H7 (cell line): Measurements from ENCODE around the gene DPP9. TPM values are rescaled to one million over a fixed set of nuclear protein-coding genes. Genes with fewer than 3 reads are reported as not detected.

Experiments
- DNase-seq: peaks from one replicate; pipeline ENCODE4 v3.0.0; 2012
- H3K27me3 ChIP-seq: 2 replicates; pipeline ENCODE4 v1.6.0; 2011; ENCODE audit warnings: mild to moderate bottlenecking, low read length; ENCODE audit not compliant: control insufficient read depth, insufficient read depth
- H3K36me3 ChIP-seq: replicated peaks from 2 replicates; pipeline ENCODE4 v1.5.1; 2011; ENCODE audit warnings: low read length; ENCODE audit not compliant: control insufficient read depth, insufficient read depth
- H3K4me3 ChIP-seq: 2 replicates; pipeline ENCODE4 v1.5.1; 2011; ENCODE audit warnings: low read depth, mild to moderate bottlenecking, control low read depth, low read length, moderate library complexity; ENCODE audit not compliant: insufficient read depth
- total RNA-seq: library from RNA; depleted of rRNA; stranded (reverse); fragments of >200 nt; shearing (Covaris generic); gene quantifications from 2 replicates; pipeline ENCODE4 v1.2.3, GENCODE V29; 2014

DPP9 gene
- total RNA-seq, 1 experiment from 2014 or later = 36.2 TPM

DNA sequence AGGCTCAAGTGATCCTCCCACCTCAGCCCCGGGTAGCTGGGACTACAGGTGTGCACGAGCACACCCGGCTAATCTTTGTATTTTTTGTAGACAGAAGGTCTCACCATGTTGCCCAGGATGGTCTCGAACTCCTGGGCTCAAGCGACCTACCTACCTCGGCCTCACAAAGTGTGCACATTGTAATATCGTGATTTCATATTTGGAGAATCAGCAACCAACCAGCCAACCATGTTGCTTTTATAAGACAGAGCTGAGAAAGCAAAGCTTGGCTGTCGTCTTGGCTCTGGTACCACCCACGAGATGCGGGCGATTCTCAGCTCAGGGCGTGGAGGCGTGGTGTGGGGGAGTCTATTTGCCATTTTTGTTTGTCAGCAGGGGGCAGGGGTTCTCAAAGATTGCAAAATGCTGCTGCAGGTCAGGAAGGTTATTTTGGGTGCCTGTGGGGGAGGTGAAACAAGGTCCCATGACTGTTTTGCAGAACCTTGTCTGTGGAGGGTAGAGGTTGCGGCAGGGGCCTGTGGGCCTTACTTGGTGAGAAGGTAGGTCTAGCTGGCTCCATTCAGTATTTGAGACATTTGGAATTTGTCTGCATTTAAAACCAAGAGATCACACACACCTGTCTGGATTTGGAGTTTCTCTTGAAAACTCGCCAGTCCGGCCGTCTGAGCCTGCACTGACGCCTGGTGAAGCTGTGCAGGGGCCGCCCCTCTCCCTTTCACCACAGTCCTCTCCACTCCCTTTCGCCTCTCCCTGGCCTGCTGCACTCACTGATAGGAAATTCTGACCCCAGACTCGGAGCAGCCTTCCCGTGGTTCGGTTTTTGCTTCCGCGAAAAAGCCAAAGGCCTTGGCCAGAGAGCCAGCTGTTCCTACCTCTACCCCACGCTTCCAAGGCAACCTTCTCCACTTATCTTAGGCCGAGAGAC lies 68.9 kb downstream of the DPP9 start:
- DNase-seq = no peak
- H3K36me3 ChIP-seq = peaks cover 9% of the 10 kb centered on the region
- H3K27me3 ChIP-seq = no peaks in the 10 kb centered on the region
- no peak overlapping the region for H3K4me3 ChIP-seq

DNA sequence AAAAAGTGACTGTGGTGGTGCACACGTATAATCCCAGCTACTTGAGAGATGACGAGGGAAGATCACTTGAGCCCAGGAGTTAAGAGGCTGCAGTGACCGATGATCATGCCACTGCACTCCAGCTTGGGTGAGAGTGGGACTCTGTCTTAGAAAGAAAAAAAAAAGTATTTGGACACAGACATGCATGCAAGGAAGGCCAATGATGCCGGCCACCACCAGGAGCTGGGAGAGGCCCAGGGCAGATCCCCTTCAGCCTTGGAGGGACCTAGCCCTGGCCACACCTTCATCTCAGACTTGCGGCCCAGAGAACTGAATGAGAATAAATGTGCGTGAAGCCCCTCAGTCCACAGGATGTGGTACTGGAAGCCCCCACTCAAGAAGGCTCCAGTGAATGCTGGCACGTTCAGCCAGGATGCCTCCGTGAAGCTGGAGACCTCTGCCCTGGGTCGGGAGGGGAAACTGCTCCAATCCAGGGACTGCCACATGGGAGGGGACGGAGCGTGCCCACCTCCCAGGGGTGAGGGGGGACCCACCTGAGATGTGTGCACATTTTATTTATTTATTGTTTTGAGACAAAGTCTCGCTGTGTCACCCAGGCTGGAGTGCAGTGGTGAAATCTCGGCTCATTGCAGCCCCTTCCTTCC lies 69.7 kb downstream of the DPP9 start:
- DNase-seq = no peak
- Histone ChIP-seq H3K27me3 (no peaks in the 10 kb centered on the region), H3K4me3 (no peak overlapping the region), H3K36me3 (peaks cover 6% of the 10 kb centered on the region)

DNA sequence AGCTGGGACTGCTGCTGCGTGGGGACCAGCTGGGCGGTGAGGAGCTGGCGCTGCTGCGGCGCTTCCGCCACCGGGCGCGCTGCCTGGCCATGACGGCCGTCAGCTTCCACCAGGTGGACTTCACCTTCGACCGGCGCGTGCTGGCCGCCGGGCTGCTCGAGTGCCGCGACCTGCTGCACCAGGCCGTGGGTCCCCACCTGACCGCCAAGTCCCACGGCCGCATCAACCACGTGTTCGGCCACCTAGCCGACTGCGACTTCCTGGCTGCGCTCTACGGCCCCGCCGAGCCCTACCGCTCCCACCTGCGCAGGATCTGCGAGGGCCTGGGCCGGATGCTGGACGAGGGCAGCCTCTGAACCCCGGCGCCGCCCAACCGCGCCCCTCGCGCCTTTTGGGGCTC lies 71.6 kb downstream of the DPP9 start:
- Histone ChIP-seq H3K36me3 (peaks cover 2% of the 10 kb centered on the region), H3K27me3 (no peaks in the 10 kb centered on the region), H3K4me3 (no peak overlapping the region)
- no peak for DNase-seq

DNA sequence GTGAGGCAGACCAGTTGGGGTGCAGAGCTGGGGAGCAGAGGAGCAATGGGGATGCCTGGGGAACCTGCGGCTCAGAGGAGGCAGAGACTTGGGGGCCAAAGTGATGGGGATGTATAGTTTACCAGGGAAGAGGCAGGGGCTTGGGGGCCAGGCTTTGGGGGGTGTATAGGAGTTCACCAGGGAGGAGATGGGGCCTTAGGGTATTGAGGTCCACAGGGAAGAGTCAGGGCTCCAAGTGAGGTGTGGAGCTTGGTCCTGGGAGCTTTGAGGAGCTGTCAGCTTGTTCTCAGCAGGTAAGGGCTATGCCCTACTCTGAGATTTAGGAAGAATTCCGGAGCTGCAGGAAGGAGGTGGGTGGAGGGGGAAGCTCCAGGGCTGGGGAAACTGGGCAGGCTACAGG lies 73.5 kb downstream of the DPP9 start:
- Histone ChIP-seq H3K36me3 (peaks cover 2% of the 10 kb centered on the region), H3K4me3 (no peak overlapping the region), H3K27me3 (no peaks in the 10 kb centered on the region)
- no peak for DNase-seq

DNA sequence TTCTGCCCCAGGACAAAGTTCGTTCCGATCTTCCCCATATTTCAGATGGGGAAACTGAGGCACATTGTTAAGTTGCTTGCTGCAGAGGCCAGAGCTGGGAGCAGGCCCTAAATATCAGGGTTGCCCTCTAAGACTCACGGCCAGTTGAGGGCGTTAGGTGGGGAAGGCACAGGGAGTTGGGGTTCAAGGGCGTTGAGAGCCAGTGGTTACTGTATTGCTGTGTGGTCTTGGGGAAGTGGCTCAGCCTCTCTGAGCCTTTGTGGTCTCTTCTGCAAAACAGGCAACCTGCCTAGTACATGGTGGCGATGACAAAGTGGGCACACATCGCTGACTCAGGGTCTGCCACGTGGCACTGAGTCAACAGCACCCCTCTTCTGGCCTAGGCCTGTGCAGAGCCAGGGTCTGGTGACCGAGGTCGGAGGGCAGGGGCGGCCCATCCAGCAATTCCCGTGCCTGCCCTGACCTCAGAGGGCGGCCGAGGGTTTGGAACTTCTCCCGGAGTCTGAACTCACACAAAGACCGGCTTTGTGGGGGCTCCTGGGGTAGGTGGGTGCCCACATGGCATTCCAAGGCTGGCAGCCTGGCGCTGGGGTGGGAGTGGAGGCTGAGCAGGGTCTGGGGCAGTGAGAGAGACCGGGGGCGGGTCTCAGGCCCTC lies 74.1 kb downstream of the DPP9 start:
- Histone ChIP-seq H3K27me3 (no peaks in the 10 kb centered on the region), H3K4me3 (no peak overlapping the region), H3K36me3 (0 out of 2 replicates have a peak, but pooled peaks cover 1% of the 10 kb centered on the region)
- no peak for DNase-seq

DNA sequence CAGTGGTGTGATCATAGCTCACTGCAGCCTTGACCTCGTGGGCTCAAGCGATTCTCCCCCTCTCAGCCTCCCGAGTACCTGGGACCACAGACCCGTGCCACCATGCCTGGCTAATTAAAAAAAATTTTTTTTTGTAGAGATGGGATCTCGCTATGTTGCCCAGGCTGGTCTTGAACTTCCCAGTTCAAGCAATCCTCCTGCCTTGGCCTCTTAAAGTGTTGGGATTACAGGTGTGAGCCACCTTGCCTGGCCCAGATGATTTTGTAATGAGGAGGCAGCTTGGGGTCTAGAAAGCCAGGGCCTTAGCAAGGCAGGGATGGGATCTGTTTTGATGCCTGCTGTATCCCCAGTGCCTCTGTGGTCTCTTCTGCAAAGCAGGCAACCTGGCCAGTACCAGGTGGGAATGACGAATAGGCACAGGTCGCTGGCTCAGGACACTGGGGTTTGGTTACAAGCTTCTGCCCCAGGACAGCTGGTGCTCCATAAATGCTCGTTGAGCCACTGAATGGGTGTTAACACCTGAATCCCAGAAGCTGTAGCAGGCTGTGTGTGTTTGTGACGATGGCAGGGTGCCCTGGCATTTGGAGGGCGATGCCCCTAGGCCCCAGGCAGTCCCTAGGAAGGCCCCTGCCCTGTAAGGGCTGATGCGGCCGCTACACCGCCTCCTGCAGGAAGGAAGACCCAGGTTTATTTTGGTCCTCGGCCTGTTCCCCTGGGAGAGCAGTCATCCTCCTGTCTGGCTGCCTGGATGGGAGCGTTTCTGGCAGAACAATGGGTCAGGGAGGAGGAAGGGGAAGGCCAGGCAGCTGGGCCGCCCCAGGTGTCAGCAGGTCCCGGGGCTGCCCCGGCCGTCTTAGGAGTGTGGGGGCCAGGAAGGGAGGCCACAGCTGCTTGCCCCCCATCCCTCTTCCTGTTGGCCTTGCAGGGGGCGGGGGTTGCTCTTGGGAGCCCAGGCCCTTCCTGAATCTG lies 75.7 kb downstream of the DPP9 start:
- no peaks in the 10 kb centered on the region for H3K27me3 ChIP-seq
- no peak overlapping the region for H3K4me3 ChIP-seq
- peak; percentile 85 for DNase-seq
- no peaks in the 10 kb centered on the region for H3K36me3 ChIP-seq

DNA sequence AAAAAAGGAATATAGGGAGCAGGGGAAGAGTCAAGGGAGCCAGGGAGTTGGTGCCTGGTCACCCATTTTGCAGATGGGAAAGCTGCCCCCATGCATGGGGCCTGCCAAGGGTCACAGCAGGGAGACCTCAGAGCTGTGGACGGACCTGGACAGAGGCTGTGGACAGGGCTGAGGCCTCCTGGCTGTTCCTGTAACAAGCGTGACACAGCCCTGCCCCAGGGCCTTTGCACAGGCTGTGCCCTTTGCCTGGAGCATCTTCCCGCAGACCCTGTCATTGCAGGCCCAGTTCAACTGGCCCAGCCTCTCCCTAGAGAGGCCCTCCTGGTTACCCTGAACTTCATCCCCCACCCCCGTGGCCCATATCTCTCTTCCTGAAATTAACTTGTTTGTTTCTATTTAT lies 77.9 kb downstream of the DPP9 start:
- no peak for DNase-seq
- H3K4me3 ChIP-seq = no peak overlapping the region
- H3K36me3 ChIP-seq = no peaks in the 10 kb centered on the region
- no peaks in the 10 kb centered on the region for H3K27me3 ChIP-seq

DNA sequence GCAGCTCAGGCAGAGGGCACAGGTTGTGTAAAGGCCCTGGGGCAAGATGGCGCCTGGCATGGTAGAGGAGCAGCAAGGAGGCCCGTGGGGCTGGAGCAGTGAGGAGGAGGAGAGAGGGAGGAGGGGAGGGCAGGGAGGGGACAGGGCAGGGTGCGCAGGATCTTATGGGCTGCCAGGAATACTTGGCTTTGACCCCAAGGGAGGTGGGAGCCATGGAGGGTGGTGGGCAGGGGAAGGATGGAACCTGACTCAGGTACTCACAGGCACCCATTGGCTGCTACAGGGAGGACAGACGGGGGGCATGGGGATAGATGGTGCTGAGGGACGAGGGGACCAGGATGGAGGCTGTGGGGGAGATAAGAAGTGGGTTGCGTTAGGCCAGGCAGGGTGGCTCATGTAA lies 81.0 kb downstream of the DPP9 start:
- Histone ChIP-seq H3K36me3 (no peaks in the 10 kb centered on the region), H3K27me3 (no peaks in the 10 kb centered on the region), H3K4me3 (no peak overlapping the region)
- no peak for DNase-seq

DNA sequence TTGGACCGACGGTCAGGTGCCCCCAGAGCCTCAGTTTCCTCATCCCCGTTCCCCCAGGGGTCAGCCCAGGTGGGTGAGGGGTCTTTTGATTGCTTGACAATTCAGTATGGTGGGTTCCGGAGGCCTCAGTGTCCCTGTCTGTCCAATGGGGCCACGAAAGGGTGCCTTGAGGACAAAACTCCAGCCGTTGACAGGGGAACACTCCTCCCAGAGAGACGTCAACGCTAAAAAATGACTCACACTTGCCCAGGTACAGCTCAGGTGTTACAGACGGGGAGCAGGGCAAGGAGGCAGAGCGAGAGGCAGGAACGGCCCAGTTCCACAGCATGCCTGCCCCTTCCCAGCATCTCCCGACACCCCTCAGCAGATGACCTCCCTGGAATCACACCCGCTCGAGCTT lies 82.5 kb downstream of the DPP9 start:
- H3K36me3 ChIP-seq = no peaks in the 10 kb centered on the region
- H3K4me3 ChIP-seq = no peak overlapping the region
- H3K27me3 ChIP-seq = peaks cover 5% of the 10 kb centered on the region
- DNase-seq = no peak

DNA sequence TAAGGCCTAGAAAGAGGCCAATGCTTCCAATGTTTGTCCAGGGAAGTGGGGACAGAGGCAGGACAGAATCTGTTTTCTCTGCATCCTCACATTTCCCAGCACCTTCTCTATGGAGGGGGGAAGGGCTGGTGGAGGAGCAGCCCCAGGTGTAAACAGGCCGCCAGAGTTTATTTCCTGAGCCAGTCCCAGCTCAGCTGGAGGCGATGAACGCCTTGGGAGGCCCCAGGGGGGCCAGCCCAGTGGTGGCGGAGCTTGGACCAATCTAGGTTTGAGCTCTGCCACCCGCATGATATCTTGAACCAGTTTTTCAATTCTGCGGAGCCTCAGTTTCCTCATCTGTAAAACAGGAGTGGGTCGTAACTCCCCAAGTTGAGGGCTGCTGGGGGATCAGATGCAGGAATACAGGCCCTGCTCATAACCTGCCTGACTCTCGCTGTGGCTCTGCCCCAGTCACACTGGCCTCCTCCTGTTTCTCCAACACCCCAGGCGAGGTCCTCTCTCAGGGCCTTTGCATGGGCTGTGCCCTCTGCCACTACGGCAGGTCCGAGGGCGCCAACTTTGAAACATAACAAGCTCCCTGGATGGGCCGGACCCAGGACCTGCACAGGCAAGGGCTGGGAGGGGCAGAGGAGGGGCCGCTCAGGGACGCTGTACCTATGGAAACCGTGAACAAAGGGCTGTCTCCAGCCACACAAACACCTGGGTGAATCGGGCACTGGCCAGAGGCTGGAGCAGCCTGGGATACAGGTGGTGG lies 83.2 kb downstream of the DPP9 start:
- Histone ChIP-seq H3K36me3 (no peaks in the 10 kb centered on the region), H3K27me3 (peaks cover 5% of the 10 kb centered on the region), H3K4me3 (peak overlapping the region; percentile 76; the same call in 1 of the 2 replicates)
- peak; percentile 73 for DNase-seq

DNA sequence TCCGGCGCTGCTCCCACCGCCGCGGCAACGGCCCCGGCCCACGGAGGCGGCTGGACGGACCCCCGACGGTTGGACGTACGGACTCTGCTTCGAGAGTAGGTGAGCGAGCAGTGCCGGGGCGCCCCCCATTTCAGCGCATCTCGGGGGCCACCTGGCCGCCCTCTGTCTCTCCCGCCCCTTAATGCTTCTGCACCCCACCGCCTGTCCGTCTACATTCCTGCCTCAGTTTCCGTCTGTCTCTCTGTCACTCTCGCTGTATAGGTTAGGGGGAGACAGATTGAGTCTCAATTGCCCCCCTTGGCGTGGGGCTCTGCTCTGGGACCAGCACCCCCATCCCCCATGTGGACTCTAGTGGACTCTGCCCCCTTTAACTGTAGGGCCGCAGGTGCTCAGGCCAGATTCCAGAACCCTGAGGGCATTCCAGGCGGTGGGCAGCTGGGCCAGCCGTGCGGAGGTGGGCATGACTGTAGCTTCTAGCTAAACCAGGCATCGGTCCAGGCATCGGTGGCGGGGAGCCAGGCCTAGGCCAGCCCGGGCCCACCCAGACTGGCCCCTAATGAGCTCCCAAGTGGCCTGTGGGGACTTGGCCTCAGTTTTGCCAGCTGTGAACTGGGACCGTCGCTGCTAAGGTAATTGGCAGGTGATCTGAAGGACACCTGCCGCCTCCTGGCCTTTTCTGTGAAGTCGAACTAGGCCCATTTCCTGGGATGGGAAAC lies 84.0 kb downstream of the DPP9 start:
- DNase-seq = no peak
- H3K36me3 ChIP-seq = no peaks in the 10 kb centered on the region
- H3K4me3 ChIP-seq = peak overlapping the region; percentile 76
- H3K27me3 ChIP-seq = peaks cover 5% of the 10 kb centered on the region

DNA sequence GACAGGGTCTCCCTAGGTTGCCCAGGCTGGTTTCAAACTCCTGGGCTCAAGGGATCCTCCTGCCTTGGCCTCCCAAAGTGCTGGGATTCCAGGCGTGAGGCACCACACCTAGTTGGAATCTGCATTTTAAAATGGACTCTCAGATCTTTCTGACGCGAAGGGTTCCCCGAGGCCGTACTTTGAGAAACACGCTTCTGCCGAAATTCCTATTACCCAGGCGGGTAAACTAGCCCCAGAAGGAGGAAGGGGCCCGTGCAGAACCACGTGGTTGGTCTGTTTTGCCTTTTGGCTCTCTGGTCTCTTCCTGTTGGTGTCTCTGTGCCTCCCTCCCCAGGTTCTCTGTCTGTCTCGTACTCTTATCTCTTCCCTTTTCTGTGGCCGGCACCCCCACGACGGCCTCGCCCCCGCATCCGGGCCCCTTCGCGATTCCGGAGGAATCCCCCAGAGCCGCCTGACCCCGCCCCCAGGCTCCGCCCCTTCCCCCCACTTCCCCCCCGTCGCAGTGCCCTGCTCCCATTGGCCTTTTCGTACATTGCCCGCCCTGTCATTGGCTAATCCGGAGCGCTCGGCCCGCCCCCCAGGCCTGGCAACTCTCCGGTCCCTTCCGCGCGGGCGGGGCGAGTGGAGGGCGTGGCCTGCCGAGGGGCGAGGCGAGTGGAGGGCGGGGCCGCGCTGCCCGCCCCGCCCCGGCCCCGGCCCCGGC lies 84.7 kb downstream of the DPP9 start, which contains the start of gene TNFAIP8L1:
Gene TNFAIP8L1 (plus strand): TSS at position 689 of the 703 bp plus-strand sequence. CDS start 12,354 bp downstream, outside the sequence.
- no peaks in the 10 kb centered on the region for H3K36me3 ChIP-seq
- DNase-seq = peak; percentile 100
- peak within 1 kb of the TSS; percentile 76 for H3K4me3 ChIP-seq
- peaks cover 7% of the 10 kb centered on the region for H3K27me3 ChIP-seq
